GM19372 (cell line): ENCODE results near the gene SRSF2.

Experiments
- ATAC-seq: cut with Tn5 transposase; IDR thresholded peaks from one replicate; pipeline ENCODE4 v1.9.1; 2021; ENCODE audit warnings: mild to moderate bottlenecking, low read depth, moderate library complexity; ENCODE audit not compliant: unreplicated experiment

The SRSF2 gene

DNA sequence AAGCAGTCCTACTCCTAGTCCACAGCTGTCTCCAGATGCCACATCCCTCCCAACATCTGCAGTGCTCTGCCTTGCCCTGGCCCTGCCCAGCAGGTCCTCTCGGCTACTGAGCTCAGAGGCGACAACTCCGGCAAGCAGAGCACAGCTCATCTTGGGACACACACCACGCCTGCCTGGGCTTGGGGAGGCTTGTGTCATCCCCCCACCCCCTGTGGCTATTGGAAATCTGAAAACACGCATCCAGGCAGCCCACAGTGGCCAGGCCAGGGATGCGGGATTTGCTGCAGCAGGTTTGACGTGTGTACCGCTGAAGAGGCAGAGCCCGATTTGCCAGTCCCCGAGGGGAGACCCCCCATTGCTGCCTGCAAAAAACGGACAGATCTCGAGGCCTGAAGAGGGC is 51.8 kb downstream of the SRSF2 start:
- ATAC-seq = no peak

GRCh38 chr17:76684756-76685155 is 52.4 kb downstream of the SRSF2 start:
- no peak for ATAC-seq
